ENCODE data around the gene PSD4. TPM values are rescaled to one million over a fixed set of nuclear protein-coding genes. Genes with fewer than 3 reads are reported as not detected.
A peak's percentile ranks its signal among the peaks of the same experiment; 100 is the strongest.

PSD4 gene
- total and polyA plus RNA-seq, 2 of the 4 experiments (the other 2 are of a cell fraction) = 0.36 to 0.70 TPM

- TF ChIP-seq, protein P1, sequence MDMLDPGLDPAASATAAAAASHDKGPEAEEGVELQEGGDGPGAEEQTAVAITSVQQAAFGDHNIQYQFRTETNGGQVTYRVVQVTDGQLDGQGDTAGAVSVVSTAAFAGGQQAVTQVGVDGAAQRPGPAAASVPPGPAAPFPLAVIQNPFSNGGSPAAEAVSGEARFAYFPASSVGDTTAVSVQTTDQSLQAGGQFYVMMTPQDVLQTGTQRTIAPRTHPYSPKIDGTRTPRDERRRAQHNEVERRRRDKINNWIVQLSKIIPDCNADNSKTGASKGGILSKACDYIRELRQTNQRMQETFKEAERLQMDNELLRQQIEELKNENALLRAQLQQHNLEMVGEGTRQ (IDR thresholded peaks at IDR 0.05; ENCODE audit: low read depth, low read length) = peak; percentile 86
- no peak for TF ChIP-seq RAD21 (IDR thresholded peaks at IDR 0.05; ENCODE audit: low read length)
Measured at GRCh38 chr2:113240915-113241911, 67.4 kb downstream of the PSD4 start (continued).

- TF ChIP-seq SMC3 (IDR thresholded peaks at IDR 0.05; ENCODE audit: low read depth, low read length) = no peak
- TF ChIP-seq RCOR1 (IDR thresholded peaks at IDR 0.05; ENCODE audit: insufficient replicate concordance, low read length) = no peak
- TF ChIP-seq RAD21 (IDR thresholded peaks at IDR 0.05; ENCODE audit: low read length) = no peak
- TF ChIP-seq CEBPB (IDR thresholded peaks at IDR 0.05; ENCODE audit: low read depth, low read length) = no peak
- Histone ChIP-seq H2AK5ac (ENCODE audit: low read depth, low read length) (peak overlapping the region; percentile 97), H3K14ac (replicated peaks; ENCODE audit: low read depth, low read length) (peak overlapping the region; percentile 55; the same call in 1 of the 2 replicates), H3K4ac (ENCODE audit: low read depth, low read length) (peak overlapping the region; percentile 83), H2AK9ac (replicated peaks; ENCODE audit: low read depth, low read length, poor library complexity) (peak overlapping the region; percentile 31), H2AFZ (replicated peaks; ENCODE audit: low read length, poor library complexity) (peak overlapping the region; percentile 8), H3K9me1 (ENCODE audit: insufficient read depth, low read length) (peaks cover 21% of the 10 kb centered on the region), H4K8ac (ENCODE audit: low read depth in 2 of 2, low read length in 2 of 2) (peak overlapping the region; percentile 30 to 40; a peak in 3 of 4 replicates), H2BK5ac (ENCODE audit: low read depth, low read length, poor library complexity, severe bottlenecking) (peak overlapping the region; percentile 95), H4K91ac (ENCODE audit: insufficient read depth, low read depth, low read length) (peak overlapping the region; percentile 50), H2BK120ac (ENCODE audit: low read depth, low read length) (peak overlapping the region; percentile 49), H3K27me3 (ENCODE audit: control insufficient read depth, insufficient read depth, low read length) (no peaks in the 10 kb centered on the region), H3K18ac (ENCODE audit: low read depth, low read length) (peak overlapping the region; percentile 38; the same call in 1 of the 2 replicates), H3K9ac (ENCODE audit: low read depth, low read length) (no peak overlapping the region), H4K5ac (ENCODE audit: low read depth, low read length) (peak overlapping the region; percentile 4; the same call in 1 of the 2 replicates), H3K4me3 (ENCODE audit: insufficient read depth, low read depth, low read length) (no peak overlapping the region), H4K20me1 (ENCODE audit: insufficient read depth, low read length) (peaks cover 7% of the 10 kb centered on the region), H2BK15ac (ENCODE audit: low read depth, low read length) (peak overlapping the region; percentile 86; the same call in 2 of the 3 replicates), H3K79me1 (ENCODE audit: low read depth in 1 of 2, low read length in 2 of 2) (peaks cover 0 to 15% of the 10 kb centered on the region in 2 experiments; a peak in 1 of 4 replicates), H3K27ac (ENCODE audit: insufficient read depth, low read length) (no peak overlapping the region), H3K36me3 (ENCODE audit: control insufficient read depth, insufficient read depth, low read length) (peaks cover 2% of the 10 kb centered on the region; the same call in 1 of the 2 replicates), H3K23ac (ENCODE audit: low read depth, low read length) (no peak overlapping the region), H3K56ac (ENCODE audit: extremely low read depth, insufficient read depth, low read length) (no peak overlapping the region), H3K9me3 (ENCODE audit: control insufficient read depth, insufficient read depth, low read length) (no peaks in the 10 kb centered on the region), H3K4me1 (ENCODE audit: control insufficient read depth, insufficient read depth, low read length) (peaks cover 15% of the 10 kb centered on the region), H3K4me2 (ENCODE audit: low read depth, low read length) (no peak overlapping the region), H2BK20ac (ENCODE audit: low read depth, low read length) (peak overlapping the region; percentile 66)
- intact Hi-C loops (cut with micrococcal nuclease) = no loop called here
- DNase-seq (no peak), ATAC-seq (ENCODE audit: low read depth) (no peak)
- BruUV-seq (replicated peaks) = no TSS peak
- ChIA-PET CTCF (no interaction called here), POLR2A (ENCODE audit: unreplicated experiment) (no interaction called here)
- 100% methylated on average over 3 of the region's 6 CpGs; no CpG with 5 or more reads in 1 of the 2 experiments for WGBS, 2 experiments (ENCODE audit: extremely low coverage in 2 of 2, insufficient read length in 1 of 2)
- in situ Hi-C loops (cut with MboI; ENCODE audit: low sequenced_read_pairs) = no loop called here
- dilution Hi-C loops (cut with HindIII; ENCODE audit: low sequenced_read_pairs, unreplicated experiment) = no loop called here
Measured at GRCh38 chr2:113242327-113242726, 68.6 kb downstream of the PSD4 start.
